Spinal cord (tissue), 10 donors: Measurements from ENCODE around the gene TOGARAM1. TPM values are rescaled to one million over a fixed set of nuclear protein-coding genes. Genes with fewer than 3 reads are reported as not detected.

Experiments used
- DNase-seq, 6 donors: peaks; one replicate each; pipeline versions ENCODE4 v3.0.0 to v3.0.0-alpha.2; 2013 to 2015; ENCODE audit warnings: low spot score in 6 of 6, low read depth in 4 of 6
- H3K27ac ChIP-seq: one replicate; pipeline ENCODE4 v1.5.1; 2013; ENCODE audit warnings: low read depth, low read length, control low read depth
- H3K27me3 ChIP-seq: one replicate; pipeline ENCODE4 v1.6.1; 2013; ENCODE audit warnings: low read length; ENCODE audit not compliant: control insufficient read depth, insufficient read depth
- H3K36me3 ChIP-seq: one replicate; pipeline ENCODE4 v1.6.1; 2013; ENCODE audit warnings: low read length; ENCODE audit not compliant: control insufficient read depth, insufficient read depth
- H3K4me1 ChIP-seq: one replicate; pipeline ENCODE4 v1.6.1; 2013; ENCODE audit warnings: low read length; ENCODE audit not compliant: control insufficient read depth, insufficient read depth
- H3K4me3 ChIP-seq: one replicate; pipeline ENCODE4 v1.5.1; 2013; ENCODE audit warnings: low read depth, low read length, control low read depth
- H3K9me3 ChIP-seq: one replicate; pipeline ENCODE4 v1.6.1; 2013; ENCODE audit warnings: low read length; ENCODE audit not compliant: control insufficient read depth, insufficient read depth
- WGBS: methylation state at CpG from one replicate; pipeline ENCODE4 v1.1.5; 2013; ENCODE audit warnings: missing lambda C conversion rate; ENCODE audit not compliant: insufficient coverage; 5-methylcytosine and 5-hydroxymethylcytosine counted together
- polyA plus RNA-seq, 2 donors: library from polyadenylated mRNA; unstranded; fragments of 120-200 nt; gene quantifications; one replicate each; pipeline ENCODE4 v1.2.1, GENCODE V29; 2013; ENCODE audit not compliant: insufficient read length in 2 of 2
- total RNA-seq, 2 donors: library from RNA; depleted of rRNA in 1 of 2; stranded (reverse); fragments of 120-200 nt in 1 of 2; fragments of >200 nt in 1 of 2; gene quantifications; one replicate each; pipeline versions ENCODE4 v1.2.3 to v1.2.4, GENCODE V29; 2013 to 2014
- donor health status: healthy.

Gene TOGARAM1
- total and polyA plus RNA-seq, 4 donors, result 24.8 to 59.2 (median 31.6) TPM

DNA sequence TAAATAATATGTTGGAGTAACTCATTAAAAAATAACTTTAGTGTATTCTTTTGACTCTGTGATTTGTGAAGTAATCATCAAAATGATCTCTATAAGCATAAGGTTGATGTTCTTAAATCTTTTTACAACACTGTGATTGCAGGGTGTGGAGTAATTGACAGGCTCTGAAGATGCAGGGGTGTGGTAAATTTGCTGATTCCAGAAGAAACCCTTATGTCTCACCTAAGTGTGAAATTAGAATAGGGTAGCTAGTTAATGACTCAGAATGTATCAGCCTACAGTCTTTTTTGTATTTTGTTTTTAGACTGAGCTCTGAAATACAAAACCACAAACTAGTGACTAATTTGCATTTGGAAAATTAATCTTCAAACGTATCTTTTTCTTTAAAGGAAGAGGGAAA is 127.8 kb downstream of the TOGARAM1 start:
- no peak for DNase-seq
- H3K36me3 ChIP-seq, result no peaks in the 10 kb centered on the region
- H3K27ac ChIP-seq, result no peak overlapping the region
- no peaks in the 10 kb centered on the region for H3K27me3 ChIP-seq
- H3K4me1 ChIP-seq, result peaks cover 8% of the 10 kb centered on the region
- no CpG with 5 or more reads among the region's 1 CpG for WGBS
- H3K4me3 ChIP-seq, result no peak overlapping the region
- no peaks in the 10 kb centered on the region for H3K9me3 ChIP-seq

- no peaks in the 10 kb centered on the region for H3K36me3 ChIP-seq
- no peak for DNase-seq
- peaks cover 3% of the 10 kb centered on the region for H3K4me1 ChIP-seq
- H3K4me3 ChIP-seq, result no peak overlapping the region
- no peaks in the 10 kb centered on the region for H3K27me3 ChIP-seq
- WGBS, result no CpG with 5 or more reads among the region's 2 CpGs
- H3K9me3 ChIP-seq, result no peaks in the 10 kb centered on the region
- no peak overlapping the region for H3K27ac ChIP-seq
Measured at GRCh38 chr14:45091710-45092109, 129.7 kb downstream of the TOGARAM1 start.

GRCh38 chr14:45094275-45094674 is 132.3 kb downstream of the TOGARAM1 start:
- Histone ChIP-seq H3K4me1 (no peaks in the 10 kb centered on the region), H3K9me3 (no peaks in the 10 kb centered on the region), H3K27ac (no peak overlapping the region), H3K27me3 (no peaks in the 10 kb centered on the region), H3K4me3 (no peak overlapping the region), H3K36me3 (peaks cover 4% of the 10 kb centered on the region)
- no peak for DNase-seq
- 86% methylated on average over 1 of the region's 2 CpGs for WGBS

GRCh38 chr14:45095143-45095542 is 133.2 kb downstream of the TOGARAM1 start:
- peaks cover 11% of the 10 kb centered on the region for H3K36me3 ChIP-seq
- no peaks in the 10 kb centered on the region for H3K4me1 ChIP-seq
- DNase-seq, result no peak

GRCh38 chr14:45096218-45096617 is 134.2 kb downstream of the TOGARAM1 start:
- no peak overlapping the region for H3K27ac ChIP-seq
- no peaks in the 10 kb centered on the region for H3K9me3 ChIP-seq
- no peak overlapping the region for H3K4me3 ChIP-seq
- H3K27me3 ChIP-seq, result no peaks in the 10 kb centered on the region
- no peaks in the 10 kb centered on the region for H3K4me1 ChIP-seq
- no peak for DNase-seq
- 100% methylated on average over 2 of the region's 4 CpGs for WGBS
- H3K36me3 ChIP-seq, result peaks cover 11% of the 10 kb centered on the region

More at GRCh38 chr14:45095143-45095542, 133.2 kb downstream of the TOGARAM1 start:
- Histone ChIP-seq H3K9me3 (no peaks in the 10 kb centered on the region), H3K27ac (no peak overlapping the region), H3K27me3 (no peaks in the 10 kb centered on the region), H3K4me3 (no peak overlapping the region)
- 93% methylated on average over 2 of the region's 4 CpGs for WGBS

DNA sequence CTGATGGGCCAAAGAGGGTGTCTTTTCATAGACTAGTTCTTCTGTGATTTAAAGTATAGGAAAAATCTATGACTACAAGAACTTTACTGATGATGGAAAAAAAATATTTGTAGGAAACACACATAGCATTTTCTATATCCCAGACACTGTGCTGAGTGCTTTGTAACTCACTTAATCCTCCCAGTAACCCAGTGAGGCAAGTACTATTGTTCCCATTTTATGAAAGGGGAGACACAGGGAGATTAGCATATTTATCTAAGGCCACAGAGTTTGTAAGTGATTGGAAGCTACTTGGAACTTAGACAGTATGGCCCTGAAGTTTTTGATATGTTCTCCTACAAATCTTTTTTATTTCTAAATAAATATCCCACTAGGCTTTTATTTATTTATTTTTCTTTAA is 141.8 kb downstream of the TOGARAM1 start:
- Histone ChIP-seq H3K4me1 (no peaks in the 10 kb centered on the region), H3K9me3 (no peaks in the 10 kb centered on the region), H3K36me3 (peaks cover 22% of the 10 kb centered on the region), H3K27me3 (no peaks in the 10 kb centered on the region), H3K27ac (no peak overlapping the region), H3K4me3 (no peak overlapping the region)
- no peak for DNase-seq

GRCh38 chr14:45104561-45104960 is 142.6 kb downstream of the TOGARAM1 start:
- H3K27me3 ChIP-seq, result no peaks in the 10 kb centered on the region
- H3K4me3 ChIP-seq, result no peak overlapping the region
- no peak for DNase-seq
- H3K4me1 ChIP-seq, result no peaks in the 10 kb centered on the region
- no CpG with 5 or more reads among the region's 1 CpG for WGBS
- H3K9me3 ChIP-seq, result no peaks in the 10 kb centered on the region
- peaks cover 17% of the 10 kb centered on the region for H3K36me3 ChIP-seq
- no peak overlapping the region for H3K27ac ChIP-seq

DNA sequence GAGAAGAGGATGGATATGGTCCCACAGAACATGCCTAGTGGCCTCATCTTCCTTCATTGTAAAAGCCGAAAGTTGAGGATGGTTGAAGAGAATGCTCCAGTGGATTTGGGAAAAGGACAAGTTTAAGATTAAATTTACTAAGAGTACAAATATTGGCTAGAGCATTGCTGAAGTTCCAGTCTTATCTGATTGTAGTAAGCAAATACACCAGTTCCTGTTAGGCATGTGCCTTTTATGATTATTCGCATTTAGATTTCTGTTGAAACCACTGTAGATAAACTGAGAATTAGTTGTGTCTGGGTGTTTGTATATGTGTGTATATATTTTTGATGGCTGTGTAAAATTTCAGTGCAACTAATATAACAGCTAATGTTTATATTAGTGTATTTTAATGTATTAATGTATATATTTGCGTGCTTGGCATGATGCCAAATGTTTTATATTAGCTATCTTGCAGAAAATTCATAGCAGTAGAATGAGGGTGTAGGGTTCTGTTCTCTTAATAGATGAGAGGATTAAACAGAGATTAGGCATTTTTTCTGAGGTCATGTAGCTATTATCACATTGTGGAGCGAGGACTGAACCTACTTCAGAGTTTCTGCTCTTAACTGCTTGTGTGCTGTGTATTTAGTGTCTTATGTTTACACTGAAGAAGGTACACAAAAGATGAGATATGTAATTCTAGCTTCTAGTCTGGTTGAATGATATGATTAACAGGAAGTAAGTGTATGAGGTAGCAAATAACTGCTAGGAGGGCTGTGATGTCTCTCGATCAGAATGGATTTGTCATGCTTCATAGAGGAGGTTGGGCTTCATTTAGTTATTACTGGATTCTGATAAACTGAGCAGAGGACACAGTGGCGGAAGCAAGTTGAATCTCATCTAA is 151.1 kb downstream of the TOGARAM1 start:
- no peaks in the 10 kb centered on the region for H3K4me1 ChIP-seq
- H3K4me3 ChIP-seq, result no peak overlapping the region
- H3K9me3 ChIP-seq, result no peaks in the 10 kb centered on the region
- no peak for DNase-seq
- H3K36me3 ChIP-seq, result peaks cover 16% of the 10 kb centered on the region
- 98% methylated on average over 6 of the region's 6 CpGs for WGBS
- no peaks in the 10 kb centered on the region for H3K27me3 ChIP-seq
- H3K27ac ChIP-seq, result no peak overlapping the region

DNA sequence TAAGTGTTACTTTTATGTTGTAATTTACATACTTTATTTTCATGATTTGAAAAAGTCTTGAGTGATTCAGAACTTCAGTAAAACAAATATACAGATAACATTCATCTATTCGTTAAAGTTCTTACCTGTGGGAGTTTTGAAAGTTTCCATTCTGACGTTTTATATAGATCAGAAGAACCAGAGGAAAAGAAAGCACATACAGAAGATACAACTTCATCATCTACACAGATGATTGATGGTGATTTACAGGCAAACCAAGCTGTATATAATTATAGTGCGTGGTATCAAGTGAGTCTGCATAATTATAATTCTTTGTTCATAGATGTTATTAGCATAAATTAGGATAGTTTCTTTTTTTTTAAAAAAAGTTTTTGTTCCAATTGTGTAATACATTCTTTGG is 152.3 kb downstream of the TOGARAM1 start:
- Histone ChIP-seq H3K4me3 (no peak overlapping the region), H3K36me3 (peaks cover 27% of the 10 kb centered on the region), H3K27ac (no peak overlapping the region), H3K9me3 (no peaks in the 10 kb centered on the region), H3K4me1 (no peaks in the 10 kb centered on the region), H3K27me3 (no peaks in the 10 kb centered on the region)
- no CpG with 5 or more reads among the region's 3 CpGs for WGBS
- DNase-seq, result no peak

DNA sequence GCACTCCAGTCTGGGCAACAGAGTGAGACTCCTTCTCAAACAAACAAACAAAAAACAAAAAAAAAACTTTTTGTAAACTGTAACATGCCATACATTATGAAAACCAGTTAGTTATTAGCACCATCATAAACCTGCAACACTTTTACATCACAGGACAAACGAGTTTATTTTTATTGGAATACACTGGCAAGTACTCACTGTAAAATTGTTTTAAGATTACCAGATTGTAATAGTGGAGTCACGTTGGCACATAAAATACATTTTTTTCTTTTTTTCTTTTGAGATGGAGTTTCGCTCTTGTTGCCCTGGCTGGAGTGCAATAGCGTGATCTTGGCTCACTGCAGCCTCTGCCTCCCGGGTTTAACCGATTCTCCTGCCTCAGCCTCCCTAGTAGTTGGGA is 156.6 kb downstream of the TOGARAM1 start:
- H3K9me3 ChIP-seq, result no peaks in the 10 kb centered on the region
- no peak overlapping the region for H3K4me3 ChIP-seq
- H3K27ac ChIP-seq, result no peak overlapping the region
- H3K36me3 ChIP-seq, result peaks cover 39% of the 10 kb centered on the region
- whole genome bisulfite sequencing, result 100% methylated on average over 3 of the region's 6 CpGs
- no peaks in the 10 kb centered on the region for H3K4me1 ChIP-seq
- DNase-seq, result no peak
- H3K27me3 ChIP-seq, result no peaks in the 10 kb centered on the region
